Epidermal melanocyte (primary cell): Measurements from ENCODE around the gene ZNF394.
"Not testable (repeated sequence)": the region's sequence is repeated elsewhere in the genome, so short reads cannot be mapped to it uniquely, and the experiment has no call there.

Experiments used
- DNase-seq: peaks from one replicate; pipeline ENCODE4 v3.0.0; 2011; ENCODE audit warnings: low spot score; ENCODE audit not compliant: insufficient read length

The ZNF394 gene

GRCh38 chr7:99499721-99500636 lies at the start of gene ZNF394:
Gene ZNF394 (minus strand): TSS chr7:99500281. CDS start chr7:99500093, 188 bp downstream.
- DNase-seq = peak; percentile 89

- not testable (repeated sequence) for DNase-seq
These were observed 49.5 kb upstream of the ZNF394 start for GRCh38 chr7:99549545-99549944.

- DNase-seq = not testable (repeated sequence)
These were observed 45.2 kb upstream of the ZNF394 start for GRCh38 chr7:99545308-99545707.

- no peak for DNase-seq
These were observed 43.8 kb upstream of the ZNF394 start for GRCh38 chr7:99543916-99544315.

GRCh38 chr7:99543081-99543671 lies 43.1 kb upstream of the ZNF394 start:
- DNase-seq = no peak

GRCh38 chr7:99541212-99541611 lies 41.1 kb upstream of the ZNF394 start:
- DNase-seq = no peak

GRCh38 chr7:99540542-99540941 lies 40.5 kb upstream of the ZNF394 start:
- no peak for DNase-seq

- DNase-seq = peak; percentile 63
These were observed 39.2 kb upstream of the ZNF394 start for GRCh38 chr7:99539213-99539811.

- no peak for DNase-seq
These were observed 35.6 kb upstream of the ZNF394 start for GRCh38 chr7:99535667-99536066.

GRCh38 chr7:99531354-99531765 lies 31.3 kb upstream of the ZNF394 start:
- no peak for DNase-seq

GRCh38 chr7:99525713-99526440 lies 25.8 kb upstream of the ZNF394 start:
- DNase-seq = no peak

- DNase-seq = no peak
These were observed 21.3 kb upstream of the ZNF394 start for GRCh38 chr7:99521399-99521798.

- no peak for DNase-seq
These were observed 14.0 kb upstream of the ZNF394 start for GRCh38 chr7:99514050-99514449.

- no peak for DNase-seq
These were observed 5.2 kb upstream of the ZNF394 start for GRCh38 chr7:99505324-99505662.

- peak; percentile 94 for DNase-seq
These were observed 4.7 kb upstream of the ZNF394 start, which contains the start of gene ZKSCAN5 for GRCh38 chr7:99504603-99505323. Gene ZKSCAN5 (plus strand): TSS chr7:99504662. CDS start chr7:99506045, 1,383 bp downstream.

- DNase-seq = peak; percentile 96
These were observed 4.2 kb upstream of the ZNF394 start for GRCh38 chr7:99504281-99504602.

GRCh38 chr7:99501236-99501635 lies 1.2 kb upstream of the ZNF394 start:
- not testable (repeated sequence) for DNase-seq

GRCh38 chr7:99500637-99501009 lies 542 bp upstream of the ZNF394 start:
- DNase-seq = no peak

GRCh38 chr7:99499371-99499720 lies 735 bp downstream of the ZNF394 start:
- DNase-seq = no peak

- no peak for DNase-seq
These were observed 1.5 kb downstream of the ZNF394 start for GRCh38 chr7:99498546-99498944.
